GM19025 (cell line): ENCODE data around the gene DUSP28.

Experiments used
- ATAC-seq: cut with Tn5 transposase; IDR thresholded peaks from one replicate; pipeline ENCODE4 v1.9.1; 2021; ENCODE audit warnings: mild to moderate bottlenecking, low read depth, moderate library complexity; ENCODE audit not compliant: unreplicated experiment

The DUSP28 gene

DNA sequence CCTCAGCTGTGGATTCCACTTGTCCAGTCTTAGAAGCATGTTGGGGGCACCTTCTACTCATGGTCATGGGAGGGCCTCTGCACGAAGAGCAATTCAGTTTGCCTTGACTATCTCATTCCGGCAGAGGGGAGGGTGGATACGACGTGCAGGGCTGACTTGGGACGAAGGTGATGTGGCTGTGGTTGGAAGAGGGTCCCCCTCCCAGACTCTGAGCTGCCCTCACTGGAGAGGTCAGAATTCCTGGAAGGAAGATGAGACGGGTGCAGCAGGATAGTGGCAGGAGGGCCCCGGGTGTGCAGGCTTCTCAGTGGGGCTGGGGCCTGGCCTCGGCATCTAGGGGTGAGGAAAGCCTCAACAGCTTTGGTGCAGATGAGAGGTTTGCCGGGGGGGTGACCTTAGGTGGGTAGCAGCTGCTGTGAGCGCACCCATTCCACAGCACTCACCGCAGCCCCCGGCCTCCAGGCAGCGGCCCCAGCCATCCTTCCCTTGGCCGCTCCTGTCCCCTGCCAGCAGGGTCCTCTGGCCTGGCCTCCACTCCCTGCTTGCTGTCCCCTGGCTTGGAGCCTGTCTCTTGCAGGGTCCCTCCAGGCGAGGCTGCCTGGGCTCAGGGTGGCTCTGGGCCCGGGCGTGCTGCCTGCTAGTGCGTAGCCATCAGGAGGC, 11.3 kb downstream of the DUSP28 start:
- ATAC-seq, result no peak

GRCh38 chr2:240572141-240573031, 12.2 kb downstream of the DUSP28 start:
- no peak for ATAC-seq

- no peak for ATAC-seq
These were observed 12.9 kb downstream of the DUSP28 start for GRCh38 chr2:240573071-240573515.

DNA sequence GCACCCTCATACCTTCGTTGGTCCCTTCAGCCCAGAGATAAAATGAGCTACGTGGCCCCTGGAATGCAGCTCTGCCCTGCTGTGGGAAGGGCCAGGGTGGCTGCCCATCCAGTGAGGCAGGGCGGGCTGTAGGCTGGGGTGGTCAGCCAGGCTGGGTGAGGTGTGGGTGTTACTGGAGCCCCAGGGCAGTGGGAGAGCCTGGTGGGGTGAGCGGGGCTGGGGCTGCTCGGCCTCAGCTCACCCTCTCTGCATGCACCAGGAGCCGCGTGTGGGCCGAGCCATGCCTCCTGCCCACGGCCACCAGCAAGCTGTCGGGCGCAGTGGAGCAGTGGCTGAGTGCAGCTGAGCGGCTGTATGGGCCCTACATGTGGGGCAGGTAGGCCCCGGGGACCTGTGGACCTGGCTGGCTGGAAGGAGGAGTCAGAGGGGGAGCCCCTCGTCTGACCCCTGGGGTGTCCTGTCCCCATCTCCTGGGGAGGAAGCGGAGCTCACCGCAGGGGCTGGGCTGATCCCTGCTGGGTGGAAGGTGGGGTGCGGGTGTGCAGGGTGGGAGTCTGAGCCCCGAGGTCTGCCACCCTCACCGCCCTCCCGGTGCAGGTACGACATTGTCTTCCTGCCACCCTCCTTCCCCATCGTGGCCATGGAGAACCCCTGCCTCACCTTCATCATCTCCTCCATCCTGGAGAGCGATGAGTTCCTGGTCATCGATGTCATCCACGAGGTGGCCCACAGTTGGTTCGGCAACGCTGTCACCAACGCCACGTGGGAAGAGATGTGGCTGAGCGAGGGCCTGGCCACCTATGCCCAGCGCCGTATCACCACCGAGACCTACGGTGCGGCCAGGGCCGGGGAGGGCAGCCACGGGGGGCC, 13.6 kb downstream of the DUSP28 start:
- no peak for ATAC-seq

DNA sequence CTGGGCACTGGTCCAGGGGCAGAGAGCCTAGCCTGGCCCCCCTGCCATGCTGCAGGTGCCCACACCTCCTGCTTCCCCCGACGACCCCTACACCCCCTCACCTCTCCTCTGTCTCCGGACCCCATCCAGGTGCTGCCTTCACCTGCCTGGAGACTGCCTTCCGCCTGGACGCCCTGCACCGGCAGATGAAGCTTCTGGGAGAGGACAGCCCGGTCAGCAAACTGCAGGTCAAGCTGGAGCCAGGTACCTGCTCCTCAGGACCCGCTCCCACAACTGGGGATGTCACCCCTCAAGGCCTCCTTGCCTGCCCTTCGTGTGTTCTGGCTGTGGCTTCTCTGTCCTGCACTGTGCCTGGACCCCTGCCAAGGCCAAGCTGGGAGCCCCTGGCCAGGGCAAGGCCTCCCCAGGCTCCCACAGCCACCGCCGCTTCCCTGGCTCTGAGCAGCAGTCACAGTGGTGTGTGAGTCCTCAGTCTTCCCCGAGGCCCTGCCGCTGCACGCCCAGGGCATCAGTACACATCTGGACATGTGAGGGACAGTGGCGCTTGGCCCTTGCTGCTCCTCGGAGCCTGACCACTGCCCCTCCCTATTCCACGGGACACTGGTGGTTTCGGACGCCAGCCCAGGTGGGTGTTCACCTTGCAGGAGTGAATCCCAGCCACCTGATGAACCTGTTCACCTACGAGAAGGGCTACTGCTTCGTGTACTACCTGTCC, 14.4 kb downstream of the DUSP28 start:
- ATAC-seq, result no peak

GRCh38 chr2:240575101-240575965, 15.2 kb downstream of the DUSP28 start:
- no peak for ATAC-seq

DNA sequence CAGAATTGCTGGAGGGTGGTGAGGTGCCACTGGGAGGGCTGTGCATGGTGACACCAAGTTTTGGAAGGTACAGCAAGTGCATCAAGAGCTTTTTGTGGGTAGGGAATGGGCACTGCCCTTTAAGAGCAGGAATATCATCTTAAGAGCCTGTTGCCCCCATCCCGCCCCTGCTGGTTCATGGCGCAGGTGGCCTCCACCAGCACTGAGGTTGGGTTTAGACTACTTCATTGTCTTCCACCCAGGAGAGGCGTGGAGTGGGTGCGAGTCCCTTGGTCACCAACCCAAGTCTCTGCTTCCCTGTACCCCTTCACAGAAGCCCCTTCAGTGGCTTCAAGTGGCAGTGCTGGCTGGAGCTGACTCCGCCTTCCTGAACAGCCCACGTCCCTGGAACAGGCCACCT, 15.9 kb downstream of the DUSP28 start:
- ATAC-seq, result no peak

- no peak for ATAC-seq
These were observed 16.5 kb downstream of the DUSP28 start for GRCh38 chr2:240576436-240577205.

DNA sequence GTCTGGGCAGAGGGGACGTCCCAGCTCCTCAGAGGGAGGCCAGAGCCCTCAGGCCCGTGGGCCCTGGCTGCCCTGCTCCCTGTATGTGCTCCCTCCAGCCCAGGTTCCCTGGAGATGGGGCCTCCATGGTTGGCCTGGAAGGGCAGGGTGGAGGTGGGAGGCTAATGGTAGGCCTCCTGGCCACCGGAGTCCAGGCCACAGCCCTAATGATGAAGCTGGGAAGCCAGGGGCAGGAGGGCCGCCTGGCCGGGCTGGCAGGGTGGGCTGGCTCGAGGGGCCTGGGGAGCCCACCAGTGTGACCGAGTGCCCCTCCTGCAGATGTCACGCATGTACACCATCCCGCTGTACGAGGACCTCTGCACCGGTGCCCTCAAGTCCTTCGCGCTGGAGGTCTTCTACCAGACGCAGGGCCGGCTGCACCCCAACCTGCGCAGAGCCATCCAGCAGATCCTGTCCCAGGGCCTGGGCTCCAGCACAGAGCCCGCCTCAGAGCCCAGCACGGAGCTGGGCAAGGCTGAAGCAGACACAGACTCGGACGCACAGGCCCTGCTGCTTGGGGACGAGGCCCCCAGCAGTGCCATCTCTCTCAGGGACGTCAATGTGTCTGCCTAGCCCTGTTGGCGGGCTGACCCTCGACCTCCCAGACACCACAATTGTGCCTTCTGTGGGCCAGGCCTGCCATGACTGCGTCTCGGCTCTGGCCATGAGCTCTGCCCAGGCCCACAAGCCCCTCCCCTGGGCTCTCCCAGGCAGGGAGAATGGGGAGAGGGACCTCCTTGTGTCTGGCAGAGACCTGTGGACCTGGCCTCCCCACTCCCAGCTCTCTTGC, 17.3 kb downstream of the DUSP28 start:
- no peak for ATAC-seq

DNA sequence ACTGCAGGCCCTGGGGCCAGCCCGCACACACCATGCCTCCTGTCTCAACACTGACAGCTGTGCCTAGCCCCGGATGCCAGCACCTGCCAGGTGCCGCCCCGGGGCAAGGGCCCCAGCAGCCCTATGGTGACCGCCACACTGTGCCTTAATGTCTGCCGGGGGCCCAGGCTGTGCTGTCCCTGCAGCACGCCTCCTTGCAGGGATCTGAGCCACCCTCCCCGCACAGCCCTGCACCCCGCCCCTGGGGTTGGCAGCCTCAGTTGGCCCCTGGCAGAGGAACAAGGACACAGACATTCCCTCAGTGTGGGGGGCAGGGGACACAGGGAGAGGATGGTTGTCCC, 17.9 kb downstream of the DUSP28 start:
- ATAC-seq, result no peak

GRCh38 chr2:240578488-240578887, 18.3 kb downstream of the DUSP28 start:
- ATAC-seq, result no peak

DNA sequence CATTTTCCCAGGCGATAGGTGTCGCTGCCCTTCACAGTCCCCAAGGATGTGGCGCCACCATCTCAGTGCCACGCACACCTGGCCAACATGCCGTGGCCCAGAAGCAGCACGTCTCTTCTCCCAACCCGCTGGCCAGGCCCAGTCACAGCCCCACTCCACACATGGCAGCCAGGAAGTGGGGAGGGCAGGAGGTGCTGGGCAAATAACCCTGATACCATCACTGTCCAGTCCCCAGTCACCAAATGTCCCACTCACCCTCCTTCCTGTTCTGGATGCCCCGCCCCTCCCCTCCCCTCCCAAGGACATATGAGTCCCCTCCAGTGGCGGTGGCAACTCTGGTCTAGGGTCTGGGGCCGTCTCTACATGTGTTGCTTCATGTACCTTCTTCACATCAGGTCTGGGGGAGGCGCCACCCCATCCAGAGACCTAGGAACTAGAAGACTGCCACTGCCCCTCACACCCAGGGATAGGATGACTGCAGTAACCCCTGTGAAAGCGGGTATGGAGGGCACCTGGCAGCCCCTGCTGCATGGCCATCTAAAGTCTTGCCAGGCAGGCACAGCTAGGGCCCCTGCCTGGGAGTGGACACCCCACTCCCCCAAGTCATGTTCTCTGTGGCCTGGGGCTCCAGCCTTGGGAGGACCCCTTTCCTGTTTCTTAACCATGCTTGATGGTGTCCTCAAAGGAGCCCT, 19.1 kb downstream of the DUSP28 start:
- ATAC-seq, result no peak

- no peak for ATAC-seq
These were observed 19.8 kb downstream of the DUSP28 start for GRCh38 chr2:240579771-240580614.

- ATAC-seq, result no peak
These were observed 21.7 kb downstream of the DUSP28 start for GRCh38 chr2:240581811-240582210.

GRCh38 chr2:240582781-240583180, 22.6 kb downstream of the DUSP28 start:
- ATAC-seq, result no peak

DNA sequence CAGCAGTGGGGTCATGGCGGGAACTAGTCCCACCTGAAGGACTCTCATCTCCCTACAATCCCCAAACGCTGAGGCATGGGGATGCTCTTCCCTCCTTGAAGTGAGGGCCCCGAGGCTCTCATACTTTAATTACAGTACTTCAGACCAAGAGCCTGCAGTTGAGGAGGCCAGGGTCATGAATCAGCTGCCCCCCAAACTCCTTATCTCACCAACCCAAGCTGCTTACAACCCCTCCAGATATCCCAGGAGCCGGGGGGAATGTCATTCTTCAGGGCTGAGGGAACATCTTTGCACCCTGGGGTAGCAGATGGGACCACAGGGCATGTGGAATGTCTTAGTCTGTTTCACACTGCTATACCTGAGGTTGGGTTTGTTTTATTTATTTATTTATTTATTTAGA, 23.6 kb downstream of the DUSP28 start:
- no peak for ATAC-seq
